Transverse colon (tissue), 4 donors: ENCODE data around the gene LRP1.

Experiments
- CTCF ChIP-seq, 5 experiments: fragments of 200-600 bp in 3 of 5; fragments of 450-650 bp in 2 of 5; sonication (generic) in 3 of 5; IDR thresholded peaks; 1 replicate in 2 of 5; 2 replicates in 3 of 5; pipeline ENCODE4 v1.5.1; 2016 to 2017; ENCODE audit warnings: antibody characterized with exemption in 5 of 5, inconsistent platforms in 3 of 5, mild to moderate bottlenecking in 2 of 5, moderate library complexity in 1 of 5
- POLR2A ChIP-seq: fragments of 450-650 bp; IDR thresholded peaks from one replicate; pipeline ENCODE4 v1.6.1; 2016; ENCODE audit warnings: antibody characterized with exemption, mild to moderate bottlenecking, moderate library complexity
- POLR2AphosphoS5 ChIP-seq, 3 donors: sonication (generic); formaldehyde crosslinking; IDR thresholded peaks; one replicate each; pipeline ENCODE4 v1.6.1; 2016; ENCODE audit warnings: antibody characterized with exemption in 3 of 3

- TF ChIP-seq CTCF (IDR thresholded peaks at IDR 0.05) (no peak), POLR2AphosphoS5 (IDR thresholded peaks at IDR 0.05) (no peak), POLR2A (no peak)
These were observed 49.9 kb downstream of the LRP1 start for GRCh38 chr12:57178213-57178612.
